Colonic mucosa (tissue), 4 donors: Measurements from ENCODE around the gene LRP1B. TPM values are rescaled to one million over a fixed set of nuclear protein-coding genes. Genes with fewer than 3 reads are reported as not detected.
"Not testable (repeated sequence)": the region's sequence is repeated elsewhere in the genome, so short reads cannot be mapped to it uniquely, and the experiment has no call there.

Source experiments
- DNase-seq: peaks from one replicate; pipeline ENCODE4 v3.0.0-alpha.2; 2020
- H3K27ac ChIP-seq: fragments of 200-600 bp; one replicate; pipeline ENCODE4 v1.8.0; 2021
- H3K27me3 ChIP-seq: fragments of 200-600 bp; one replicate; pipeline ENCODE4 v1.8.0; 2021
- H3K36me3 ChIP-seq: fragments of 200-600 bp; one replicate; pipeline ENCODE4 v1.8.0; 2021
- H3K4me1 ChIP-seq: fragments of 200-600 bp; one replicate; pipeline ENCODE4 v1.8.0; 2021; ENCODE audit warnings: mild to moderate bottlenecking
- H3K4me3 ChIP-seq: fragments of 200-600 bp; one replicate; pipeline ENCODE4 v1.8.0; 2021
- H3K9ac ChIP-seq, 2 donors: one replicate each; pipeline ENCODE4 v1.7.0; 2013; ENCODE audit warnings: control low read depth in 2 of 2, low read depth in 2 of 2, low read length in 2 of 2
- H3K9me3 ChIP-seq: fragments of 200-600 bp; one replicate; pipeline ENCODE4 v1.8.0; 2021
- CTCF ChIP-seq: fragments of 200-600 bp; IDR thresholded peaks from one replicate; pipeline ENCODE4 v1.8.0; 2022; ENCODE audit warnings: antibody characterized with exemption, mild to moderate bottlenecking
- intact Hi-C: fragments of 100-400 bp; cut with DNase I; formaldehyde crosslinking; loops from one replicate; pipeline ENCODE4 v1.14.1; 2022
- total RNA-seq, 2 donors: library from RNA; stranded (reverse); fragmentation: NEBNext Ultra II Directional in 1 of 2; extraction: Animal tissue kit (Norgen Biotek cat#: 25700) in 1 of 2; gene quantifications; one replicate each; pipeline ENCODE4 v1.2.1, GENCODE V29; 2021
- donor health status: healthy.
- donor health status: DM: no; HTN: no; CAD: no.
- donor health status: DM: no; HTN: no; CAD: no.

LRP1B gene
- total RNA-seq, 2 donors from 2014 or later: 0.10 to 0.19 TPM

- intact Hi-C loops: no loop called here
- no peak overlapping the region for H3K4me3 ChIP-seq
- no peaks in the 10 kb centered on the region for H3K27me3 ChIP-seq
- TF ChIP-seq CTCF: no peak
- no peak for DNase-seq
- no peak overlapping the region for H3K9ac ChIP-seq
- no peaks in the 10 kb centered on the region for H3K36me3 ChIP-seq
- H3K4me1 ChIP-seq: no peaks in the 10 kb centered on the region
- no peak overlapping the region for H3K27ac ChIP-seq
- H3K9me3 ChIP-seq: no peaks in the 10 kb centered on the region
Measured at GRCh38 chr2:140353541-140353940, 1777.3 kb downstream of the LRP1B start.

- no peak for TF ChIP-seq CTCF
Measured at GRCh38 chr2:140351692-140352091, 1779.1 kb downstream of the LRP1B start.

GRCh38 chr2:140349695-140350094, 1781.1 kb downstream of the LRP1B start:
- no peak for TF ChIP-seq CTCF
- no peak overlapping the region for H3K4me3 ChIP-seq
- H3K9ac ChIP-seq: no peak overlapping the region
- DNase-seq: no peak
- H3K4me1 ChIP-seq: no peaks in the 10 kb centered on the region
- no peaks in the 10 kb centered on the region for H3K9me3 ChIP-seq
- H3K27me3 ChIP-seq: no peaks in the 10 kb centered on the region
- H3K36me3 ChIP-seq: no peaks in the 10 kb centered on the region
- no peak overlapping the region for H3K27ac ChIP-seq
- intact Hi-C loops: no loop called here

More at GRCh38 chr2:140351692-140352091, 1779.1 kb downstream of the LRP1B start:
- Histone ChIP-seq H3K27ac (no peak overlapping the region), H3K4me3 (no peak overlapping the region), H3K27me3 (no peaks in the 10 kb centered on the region), H3K9ac (no peak overlapping the region), H3K36me3 (no peaks in the 10 kb centered on the region), H3K9me3 (no peaks in the 10 kb centered on the region), H3K4me1 (no peaks in the 10 kb centered on the region)
- DNase-seq: no peak
- intact Hi-C loops: no loop called here

GRCh38 chr2:140348826-140349225, 1782.0 kb downstream of the LRP1B start:
- DNase-seq: no peak
- no peak overlapping the region for H3K4me3 ChIP-seq
- H3K36me3 ChIP-seq: no peaks in the 10 kb centered on the region
- H3K9me3 ChIP-seq: no peaks in the 10 kb centered on the region
- no peak for TF ChIP-seq CTCF
- H3K27ac ChIP-seq: no peak overlapping the region
- no peak overlapping the region for H3K9ac ChIP-seq
- no peaks in the 10 kb centered on the region for H3K4me1 ChIP-seq
- no peaks in the 10 kb centered on the region for H3K27me3 ChIP-seq
- intact Hi-C loops: no loop called here

- H3K4me1 ChIP-seq: no peaks in the 10 kb centered on the region
- no peak overlapping the region for H3K9ac ChIP-seq
- H3K36me3 ChIP-seq: no peaks in the 10 kb centered on the region
- no peak for DNase-seq
- TF ChIP-seq CTCF: no peak
- no peaks in the 10 kb centered on the region for H3K27me3 ChIP-seq
- H3K4me3 ChIP-seq: no peak overlapping the region
- no peak overlapping the region for H3K27ac ChIP-seq
- intact Hi-C loops: no loop called here
- no peaks in the 10 kb centered on the region for H3K9me3 ChIP-seq
Measured at GRCh38 chr2:140344838-140345237, 1786.0 kb downstream of the LRP1B start.

- H3K27ac ChIP-seq, DNase-seq, H3K9me3 ChIP-seq, H3K27me3 ChIP-seq, H3K36me3 ChIP-seq, H3K9ac ChIP-seq, H3K4me1 ChIP-seq, intact Hi-C loops, H3K4me3 ChIP-seq: not testable (repeated sequence)
Measured at GRCh38 chr2:140344266-140344665, 1786.5 kb downstream of the LRP1B start.
